Smooth muscle cell (in vitro differentiated cells): ENCODE results near the gene OIP5. TPM values are rescaled to one million over a fixed set of nuclear protein-coding genes. Genes with fewer than 3 reads are reported as not detected.

Experiments used
- DNase-seq: peaks from one replicate; lab custom pipeline; 2025; ENCODE audit not compliant: unreplicated experiment; lab: John Stamatoyannopoulos, UW
- H2AFZ ChIP-seq: fragments of 200-600 bp; sonication (generic); 2 replicates; pipeline ENCODE4 v1.6.0; 2016; ENCODE audit warnings: antibody characterized with exemption, low read depth, mild to moderate bottlenecking
- H3F3A ChIP-seq: fragments of 200-600 bp; sonication (generic); 2 replicates; pipeline ENCODE4 v1.6.0; 2017; ENCODE audit warnings: antibody characterized with exemption, low read depth
- H3K27ac ChIP-seq: fragments of 200-600 bp; sonication (generic); 2 replicates; pipeline ENCODE4 v1.5.1; 2016; ENCODE audit warnings: low read depth, mild to moderate bottlenecking
- H3K27me3 ChIP-seq: fragments of 200-600 bp; sonication (generic); 2 replicates; pipeline ENCODE4 v1.6.1; 2016; ENCODE audit warnings: low read depth, mild to moderate bottlenecking
- H3K36me3 ChIP-seq: fragments of 200-600 bp; sonication (generic); 2 replicates; pipeline ENCODE4 v1.5.1; 2016; ENCODE audit warnings: low read depth
- H3K4me1 ChIP-seq: fragments of 200-600 bp; sonication (generic); 2 replicates; pipeline ENCODE4 v1.5.1; 2016; ENCODE audit warnings: low read depth
- H3K4me2 ChIP-seq: fragments of 200-600 bp; sonication (generic); 2 replicates; pipeline ENCODE4 v1.6.0; 2016; ENCODE audit warnings: mild to moderate bottlenecking
- H3K4me3 ChIP-seq: fragments of 200-600 bp; sonication (generic); 2 replicates; pipeline ENCODE4 v1.5.1; 2016; ENCODE audit warnings: mild to moderate bottlenecking
- H3K79me2 ChIP-seq: fragments of 200-600 bp; sonication (generic); 2 replicates; pipeline ENCODE4 v1.6.0; 2016; ENCODE audit warnings: low read depth, mild to moderate bottlenecking
- H3K9ac ChIP-seq: fragments of 200-600 bp; sonication (generic); 2 replicates; pipeline ENCODE4 v1.6.0; 2016; ENCODE audit warnings: low read depth
- H3K9me3 ChIP-seq: fragments of 200-600 bp; sonication (generic); replicated peaks from 2 replicates; pipeline ENCODE4 v1.5.1; 2016; ENCODE audit warnings: low read depth
- H4K20me1 ChIP-seq: fragments of 200-600 bp; sonication (generic); 2 replicates; pipeline ENCODE4 v1.6.0; 2016; ENCODE audit warnings: low read depth
- CTCF ChIP-seq: fragments of 200-600 bp; sonication (generic); IDR thresholded peaks from 2 replicates; pipeline ENCODE4 v1.5.1; 2017; ENCODE audit warnings: borderline replicate concordance, mild to moderate bottlenecking, antibody characterized with exemption; ENCODE audit not compliant: insufficient read depth, poor library complexity, severe bottlenecking
- WGBS: methylation state at CpG from one replicate; pipeline ENCODE4 v1.1.7; 2016; ENCODE audit warnings: low lambda C conversion rate; 5-methylcytosine and 5-hydroxymethylcytosine counted together
- polyA plus RNA-seq: library from polyadenylated mRNA; unstranded; fragments of >200 nt; fragmentation: Nextera tagmentation; extraction: Ambion mirVana; gene quantifications from 2 replicates; pipeline ENCODE4 v1.2.1, GENCODE V29; 2016
- total RNA-seq: library from RNA; depleted of rRNA; stranded (reverse); fragments of >200 nt; gene quantifications from 2 replicates; pipeline ENCODE4 v1.2.3, GENCODE V29; 2014

The OIP5 gene
- total and polyA plus RNA-seq, 2 experiments from 2014 or later: 4.3 to 4.9 TPM

- TF ChIP-seq CTCF: no peak
- Histone ChIP-seq H4K20me1 (no peaks in the 10 kb centered on the region), H3K4me2 (peak overlapping the region; percentile 85), H3K4me3 (peak overlapping the region; percentile 96), H3F3A (no peaks in the 10 kb centered on the region), H3K9me3 (no peaks in the 10 kb centered on the region), H3K4me1 (peaks cover 14% of the 10 kb centered on the region), H3K79me2 (peaks cover 54% of the 10 kb centered on the region), H3K9ac (no peak overlapping the region), H3K36me3 (no peaks in the 10 kb centered on the region), H3K27ac (no peak overlapping the region), H3K27me3 (no peaks in the 10 kb centered on the region), H2AFZ (no peak overlapping the region)
- 91% methylated on average over 12 of the region's 12 CpGs for WGBS
- DNase-seq: no peak
Measured at GRCh38 chr15:41334293-41335120, 2.1 kb upstream of the OIP5 start.

GRCh38 chr15:41333026-41333562, 703 bp upstream of the OIP5 start:
- TF ChIP-seq CTCF: no peak
- no peaks in the 10 kb centered on the region for H4K20me1 ChIP-seq
- under 1% methylated on average over 26 of the region's 26 CpGs for WGBS
- peak overlapping the region; percentile 48 for H3K9ac ChIP-seq
- H3K27me3 ChIP-seq: no peaks in the 10 kb centered on the region
- H3K27ac ChIP-seq: peak overlapping the region; percentile 28
- H3K4me1 ChIP-seq: peaks cover 14% of the 10 kb centered on the region
- H3K4me3 ChIP-seq: peak overlapping the region; percentile 96
- no peaks in the 10 kb centered on the region for H3F3A ChIP-seq
- no peak for DNase-seq
- H2AFZ ChIP-seq: peak overlapping the region; percentile 93
- H3K36me3 ChIP-seq: no peaks in the 10 kb centered on the region
- H3K4me2 ChIP-seq: peak overlapping the region; percentile 85
- no peaks in the 10 kb centered on the region for H3K9me3 ChIP-seq
- peaks cover 40% of the 10 kb centered on the region for H3K79me2 ChIP-seq

- no peak for TF ChIP-seq CTCF
- Histone ChIP-seq H3K79me2 (peaks cover 29% of the 10 kb centered on the region), H3K27me3 (no peaks in the 10 kb centered on the region), H3K9ac (peak overlapping the region; percentile 46), H4K20me1 (no peaks in the 10 kb centered on the region), H3K4me1 (peaks cover 14% of the 10 kb centered on the region), H3K36me3 (no peaks in the 10 kb centered on the region), H3K9me3 (no peaks in the 10 kb centered on the region), H3K4me3 (peak overlapping the region; percentile 96), H3K27ac (no peak overlapping the region), H3F3A (no peaks in the 10 kb centered on the region), H3K4me2 (peak overlapping the region; percentile 87), H2AFZ (peak overlapping the region; percentile 96)
- no peak for DNase-seq
- WGBS: 4% methylated on average over 14 of the region's 14 CpGs
Measured at GRCh38 chr15:41331833-41332193, 578 bp downstream of the OIP5 start.
